HepG2 (cell line): ENCODE data around the gene GTF3A. TPM values are rescaled to one million over a fixed set of nuclear protein-coding genes. Genes with fewer than 3 reads are reported as not detected.

Experiments used
- ATAD3A ChIP-seq: sonication (generic); formaldehyde crosslinking; IDR thresholded peaks from 2 replicates; pipeline ENCODE4 v1.4.0; 2020; ENCODE audit warnings: missing genetic modification reagents
- ATF7-NPFF ChIP-seq: sonication (generic); formaldehyde crosslinking; IDR thresholded peaks from 2 replicates; pipeline ENCODE4 v1.8.1; 2023; ENCODE audit warnings: mild to moderate bottlenecking, low read depth, missing genetic modification reagents, moderate library complexity
- EEA1 ChIP-seq: sonication (generic); formaldehyde crosslinking; IDR thresholded peaks from 2 replicates; pipeline ENCODE4 v1.5.1; 2020; ENCODE audit warnings: mild to moderate bottlenecking, missing genetic modification reagents, borderline replicate concordance
- EP300 ChIP-seq, 3 experiments: sonication (generic) in 1 of 3; formaldehyde crosslinking in 1 of 3; IDR thresholded peaks; 2 replicates each; pipeline versions ENCODE4 v1.5.1 to v1.6.1; 2011 to 2020; ENCODE audit warnings: low read depth in 2 of 3, low read length in 2 of 3, borderline replicate concordance in 1 of 3, improper control_type of control experiment in 1 of 3, mild to moderate bottlenecking in 1 of 3, missing genetic modification reagents in 1 of 3, moderate library complexity in 1 of 3
- HMG20A ChIP-seq: IDR thresholded peaks from 2 replicates; pipeline ENCODE4 v1.6.1; 2016; ENCODE audit warnings: borderline replicate concordance
- HOXD1 ChIP-seq: sonication (generic); formaldehyde crosslinking; IDR thresholded peaks from 2 replicates; pipeline ENCODE4 v1.5.0; 2020; ENCODE audit warnings: missing genetic modification reagents
- KLF6 ChIP-seq: IDR thresholded peaks from 2 replicates; pipeline ENCODE4 v1.8.0; 2016; ENCODE audit warnings: missing biosample characterization, missing genetic modification reagents
- NCOA1 ChIP-seq: sonication (generic); formaldehyde crosslinking; IDR thresholded peaks from 2 replicates; pipeline ENCODE4 v1.9.0; 2021; ENCODE audit warnings: missing genetic modification reagents
- NFE2 ChIP-seq: sonication (generic); formaldehyde crosslinking; IDR thresholded peaks from 2 replicates; pipeline ENCODE4 v1.4.0; 2020; ENCODE audit warnings: missing genetic modification reagents
- RBM39 ChIP-seq: fragments of 200-400 bp; formaldehyde crosslinking; IDR thresholded peaks from one replicate; pipeline ENCODE4 v1.6.1; 2018; ENCODE audit warnings: antibody characterized with exemption, mild to moderate bottlenecking, low read depth, low read length; ENCODE audit not compliant: poor library complexity, severe bottlenecking
- SOX5 ChIP-seq: IDR thresholded peaks from 2 replicates; pipeline ENCODE4 v1.6.1; 2016; ENCODE audit warnings: borderline replicate concordance
- YEATS2 ChIP-seq: sonication (generic); formaldehyde crosslinking; IDR thresholded peaks from 2 replicates; pipeline ENCODE4 v1.4.0; 2020; ENCODE audit warnings: missing genetic modification reagents, borderline replicate concordance
- ZNF235 ChIP-seq: sonication (generic); formaldehyde crosslinking; IDR thresholded peaks from 2 replicates; pipeline ENCODE4 v1.8.1; 2023; ENCODE audit warnings: mild to moderate bottlenecking, missing genetic modification reagents, borderline replicate concordance
- ZNF451 ChIP-seq: sonication (generic); formaldehyde crosslinking; IDR thresholded peaks from 2 replicates; pipeline ENCODE4 v1.5.0; 2020; ENCODE audit warnings: mild to moderate bottlenecking, missing genetic modification reagents
- ZNF510 ChIP-seq: sonication (generic); formaldehyde crosslinking; IDR thresholded peaks from 2 replicates; pipeline ENCODE4 v1.4.0; 2020; ENCODE audit warnings: low read depth, mild to moderate bottlenecking, missing genetic modification reagents
- ZNF629 ChIP-seq: sonication (generic); formaldehyde crosslinking; conservative IDR thresholded peaks from 2 replicates; pipeline ENCODE4 v1.5.0; 2020; ENCODE audit warnings: missing genetic modification reagents
- polyA plus RNA-seq, 8 experiments: library from polyadenylated mRNA; depleted of rRNA in 3 of 8; stranded (reverse) in 7 of 8; unstranded in 1 of 8; fragments of >200 nt; fragmentation: Illumina TruSeq in 4 of 8; extraction: Trizol in 4 of 8; gene quantifications; 2 replicates each; pipeline versions ENCODE4 v1.2.1 to v1.2.3, GENCODE V29; 2011 to 2016; ENCODE audit warnings: low read depth in 4 of 8, missing spikeins in 1 of 8, mixed read lengths in 1 of 8; ENCODE audit not compliant: insufficient read depth in 1 of 8
- total RNA-seq, 5 experiments: library from RNA; depleted of rRNA; stranded (reverse); fragments of >200 nt; fragmentation: Illumina TruSeq; extraction: Trizol; gene quantifications; 2 replicates each; pipeline ENCODE4 v1.2.3, GENCODE V29; 2016; ENCODE audit warnings: low read depth in 1 of 5
- TF ChIP-seq, protein P1 (sequence below): IDR thresholded peaks from 2 replicates; pipeline ENCODE4 v1.6.1; 2012; ENCODE audit warnings: low read length, improper control_type of control experiment
- TF ChIP-seq, protein P2 (sequence below): sonication (generic); formaldehyde crosslinking; IDR thresholded peaks from 2 replicates; pipeline ENCODE4 v1.9.0; 2022; ENCODE audit warnings: low read depth, missing genetic modification reagents
- TF ChIP-seq, protein P3 (sequence below): sonication (generic); formaldehyde crosslinking; IDR thresholded peaks from 2 replicates; pipeline ENCODE4 v1.5.1; 2020; ENCODE audit warnings: missing genetic modification reagents, mild to moderate bottlenecking, borderline replicate concordance
- TF ChIP-seq, protein P4 (sequence below): sonication (generic); formaldehyde crosslinking; IDR thresholded peaks from 2 replicates; pipeline ENCODE4 v1.8.1; 2023; ENCODE audit warnings: mild to moderate bottlenecking, inconsistent platforms, moderate library complexity, missing genetic modification reagents, borderline replicate concordance

The GTF3A gene
- total and polyA plus RNA-seq, 2 of the 13 experiments (the other 11 are each of a cell fraction or from before 2014, with no cell fraction given): 42.1 to 176 TPM

DNA sequence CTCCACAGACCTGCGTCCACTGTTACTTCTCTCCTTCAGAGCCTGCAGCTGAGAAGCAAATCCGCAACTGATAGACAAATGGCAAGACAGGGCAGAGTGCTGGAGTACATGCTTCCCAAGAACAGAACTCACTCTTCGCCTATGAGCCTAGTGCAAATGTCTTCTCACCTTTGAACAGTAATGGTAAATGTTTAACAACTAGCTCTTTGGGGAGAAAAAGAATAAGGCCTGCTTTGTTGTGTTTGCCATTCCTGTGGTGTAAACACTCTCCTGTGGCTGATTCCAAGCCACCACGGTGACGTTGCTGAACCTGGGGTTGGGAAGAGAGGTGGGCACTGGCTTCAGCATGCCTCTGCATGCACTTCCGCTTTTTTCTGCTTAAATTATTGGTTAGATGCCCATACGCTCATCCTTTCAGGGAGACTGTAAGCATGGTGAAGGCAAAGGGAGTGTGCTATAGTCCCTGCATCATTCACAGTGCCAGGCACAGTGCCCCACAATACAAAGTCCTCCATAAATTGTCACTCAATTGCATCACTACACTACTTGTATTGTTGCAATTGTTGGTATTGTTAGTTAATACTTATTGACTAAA is 28.1 kb upstream of the GTF3A start (continued):
- no peak for TF ChIP-seq ZNF510 (CRISPR knock-in tag)
- TF ChIP-seq ATF7-NPFF (CRISPR knock-in tag): no peak
- TF ChIP-seq ZNF235 (CRISPR knock-in tag): no peak
- TF ChIP-seq, protein P1, sequence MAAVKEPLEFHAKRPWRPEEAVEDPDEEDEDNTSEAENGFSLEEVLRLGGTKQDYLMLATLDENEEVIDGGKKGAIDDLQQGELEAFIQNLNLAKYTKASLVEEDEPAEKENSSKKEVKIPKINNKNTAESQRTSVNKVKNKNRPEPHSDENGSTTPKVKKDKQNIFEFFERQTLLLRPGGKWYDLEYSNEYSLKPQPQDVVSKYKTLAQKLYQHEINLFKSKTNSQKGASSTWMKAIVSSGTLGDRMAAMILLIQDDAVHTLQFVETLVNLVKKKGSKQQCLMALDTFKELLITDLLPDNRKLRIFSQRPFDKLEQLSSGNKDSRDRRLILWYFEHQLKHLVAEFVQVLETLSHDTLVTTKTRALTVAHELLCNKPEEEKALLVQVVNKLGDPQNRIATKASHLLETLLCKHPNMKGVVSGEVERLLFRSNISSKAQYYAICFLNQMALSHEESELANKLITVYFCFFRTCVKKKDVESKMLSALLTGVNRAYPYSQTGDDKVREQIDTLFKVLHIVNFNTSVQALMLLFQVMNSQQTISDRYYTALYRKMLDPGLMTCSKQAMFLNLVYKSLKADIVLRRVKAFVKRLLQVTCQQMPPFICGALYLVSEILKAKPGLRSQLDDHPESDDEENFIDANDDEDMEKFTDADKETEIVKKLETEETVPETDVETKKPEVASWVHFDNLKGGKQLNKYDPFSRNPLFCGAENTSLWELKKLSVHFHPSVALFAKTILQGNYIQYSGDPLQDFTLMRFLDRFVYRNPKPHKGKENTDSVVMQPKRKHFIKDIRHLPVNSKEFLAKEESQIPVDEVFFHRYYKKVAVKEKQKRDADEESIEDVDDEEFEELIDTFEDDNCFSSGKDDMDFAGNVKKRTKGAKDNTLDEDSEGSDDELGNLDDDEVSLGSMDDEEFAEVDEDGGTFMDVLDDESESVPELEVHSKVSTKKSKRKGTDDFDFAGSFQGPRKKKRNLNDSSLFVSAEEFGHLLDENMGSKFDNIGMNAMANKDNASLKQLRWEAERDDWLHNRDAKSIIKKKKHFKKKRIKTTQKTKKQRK: no peak
- TF ChIP-seq NFE2 (CRISPR knock-in tag): no peak
- TF ChIP-seq ZNF451 (CRISPR knock-in tag): no peak
- TF ChIP-seq RBM39: no peak
- peak in 1 of 2 experiments; percentile 69; a peak in 2 of 4 replicates for TF ChIP-seq EP300 (IDR thresholded peaks at IDR 0.05; ENCODE audit: low read depth in 2 of 2, low read length in 2 of 2)
- peak; percentile 23; the same call in 1 of the 2 replicates for TF ChIP-seq EP300 (CRISPR knock-in tag; IDR thresholded peaks at IDR 0.05; ENCODE audit: borderline replicate concordance)
- TF ChIP-seq, protein P2, sequence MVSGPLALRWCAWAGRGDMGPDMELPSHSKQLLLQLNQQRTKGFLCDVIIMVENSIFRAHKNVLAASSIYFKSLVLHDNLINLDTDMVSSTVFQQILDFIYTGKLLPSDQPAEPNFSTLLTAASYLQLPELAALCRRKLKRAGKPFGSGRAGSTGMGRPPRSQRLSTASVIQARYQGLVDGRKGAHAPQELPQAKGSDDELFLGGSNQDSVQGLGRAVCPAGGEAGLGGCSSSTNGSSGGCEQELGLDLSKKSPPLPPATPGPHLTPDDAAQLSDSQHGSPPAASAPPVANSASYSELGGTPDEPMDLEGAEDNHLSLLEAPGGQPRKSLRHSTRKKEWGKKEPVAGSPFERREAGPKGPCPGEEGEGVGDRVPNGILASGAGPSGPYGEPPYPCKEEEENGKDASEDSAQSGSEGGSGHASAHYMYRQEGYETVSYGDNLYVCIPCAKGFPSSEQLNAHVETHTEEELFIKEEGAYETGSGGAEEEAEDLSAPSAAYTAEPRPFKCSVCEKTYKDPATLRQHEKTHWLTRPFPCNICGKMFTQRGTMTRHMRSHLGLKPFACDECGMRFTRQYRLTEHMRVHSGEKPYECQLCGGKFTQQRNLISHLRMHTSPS: 0 out of 2 replicates have a peak, but pooled peaks have one; percentile 67
- TF ChIP-seq, protein P3, sequence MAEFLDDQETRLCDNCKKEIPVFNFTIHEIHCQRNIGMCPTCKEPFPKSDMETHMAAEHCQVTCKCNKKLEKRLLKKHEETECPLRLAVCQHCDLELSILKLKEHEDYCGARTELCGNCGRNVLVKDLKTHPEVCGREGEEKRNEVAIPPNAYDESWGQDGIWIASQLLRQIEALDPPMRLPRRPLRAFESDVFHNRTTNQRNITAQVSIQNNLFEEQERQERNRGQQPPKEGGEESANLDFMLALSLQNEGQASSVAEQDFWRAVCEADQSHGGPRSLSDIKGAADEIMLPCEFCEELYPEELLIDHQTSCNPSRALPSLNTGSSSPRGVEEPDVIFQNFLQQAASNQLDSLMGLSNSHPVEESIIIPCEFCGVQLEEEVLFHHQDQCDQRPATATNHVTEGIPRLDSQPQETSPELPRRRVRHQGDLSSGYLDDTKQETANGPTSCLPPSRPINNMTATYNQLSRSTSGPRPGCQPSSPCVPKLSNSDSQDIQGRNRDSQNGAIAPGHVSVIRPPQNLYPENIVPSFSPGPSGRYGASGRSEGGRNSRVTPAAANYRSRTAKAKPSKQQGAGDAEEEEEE: 0 out of 2 replicates have a peak, but pooled peaks have one; percentile 32
- no peak for TF ChIP-seq EEA1 (CRISPR knock-in tag)
- TF ChIP-seq, protein P4, sequence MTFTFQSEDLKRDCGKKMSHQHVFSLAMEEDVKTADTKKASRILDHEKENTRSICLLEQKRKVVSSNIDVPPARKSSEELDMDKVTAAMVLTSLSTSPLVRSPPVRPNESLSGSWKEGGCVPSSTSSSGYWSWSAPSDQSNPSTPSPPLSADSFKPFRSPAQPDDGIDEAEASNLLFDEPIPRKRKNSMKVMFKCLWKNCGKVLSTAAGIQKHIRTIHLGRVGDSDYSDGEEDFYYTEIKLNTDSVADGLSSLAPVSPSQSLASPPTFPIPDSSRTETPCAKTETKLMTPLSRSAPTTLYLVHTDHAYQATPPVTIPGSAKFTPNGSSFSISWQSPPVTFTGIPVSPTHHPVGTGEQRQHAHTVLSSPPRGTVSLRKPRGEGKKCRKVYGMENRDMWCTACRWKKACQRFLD (CRISPR knock-in tag): no peak
- no peak for TF ChIP-seq NCOA1 (CRISPR knock-in tag)
- no peak for TF ChIP-seq ATAD3A (CRISPR knock-in tag)
- TF ChIP-seq HOXD1: 0 out of 2 replicates have a peak, but pooled peaks have one; percentile 23
- TF ChIP-seq HMG20A (CRISPR knock-in tag): peak; percentile 65; the same call in 1 of the 2 replicates
- no peak for TF ChIP-seq KLF6 (CRISPR knock-in tag)
- peak; percentile 58 for TF ChIP-seq SOX5
- TF ChIP-seq YEATS2 (CRISPR knock-in tag): no peak; the same call in 1 of the 2 replicates
- TF ChIP-seq ZNF629: no peak
